Liver (tissue), 9 donors: ENCODE data around the gene LSAMP. TPM values are rescaled to one million over a fixed set of nuclear protein-coding genes. Genes with fewer than 3 reads are reported as not detected.

Source experiments
- DNase-seq: peaks from one replicate; pipeline ENCODE4 v3.0.0-alpha.2; 2017; ENCODE audit warnings: low spot score
- H3K27ac ChIP-seq, 2 donors: one replicate each; pipeline ENCODE4 v1.7.0; 2013; ENCODE audit warnings: inconsistent platforms in 2 of 2, low read length in 2 of 2, control low read depth in 1 of 2, low read depth in 1 of 2, mild to moderate bottlenecking in 1 of 2
- H3K27me3 ChIP-seq, 4 donors: one replicate each; pipeline versions ENCODE4 v1.6.1 to v1.7.0; 2013; ENCODE audit warnings: low read length in 3 of 4, inconsistent platforms in 1 of 4, mild to moderate bottlenecking in 1 of 4, moderate library complexity in 1 of 4; ENCODE audit not compliant: control insufficient read depth in 4 of 4, insufficient read depth in 4 of 4
- H3K36me3 ChIP-seq, 4 donors: one replicate each; pipeline versions ENCODE4 v1.6.1 to v1.7.0; 2013; ENCODE audit warnings: low read length in 3 of 4, mild to moderate bottlenecking in 3 of 4, low read depth in 1 of 4, moderate library complexity in 1 of 4; ENCODE audit not compliant: control insufficient read depth in 4 of 4, insufficient read depth in 3 of 4
- H3K4me1 ChIP-seq, 4 donors: one replicate each; pipeline versions ENCODE4 v1.6.1 to v1.7.0; 2013; ENCODE audit warnings: low read length in 3 of 4, mild to moderate bottlenecking in 3 of 4, moderate library complexity in 1 of 4; ENCODE audit not compliant: control insufficient read depth in 4 of 4, insufficient read depth in 4 of 4
- H3K4me3 ChIP-seq, 3 donors: one replicate each; pipeline versions ENCODE4 v1.6.1 to v1.7.0; 2013; ENCODE audit warnings: low read length in 3 of 3, control low read depth in 1 of 3, low read depth in 1 of 3, mild to moderate bottlenecking in 1 of 3
- H3K9ac ChIP-seq, 2 donors: one replicate each; pipeline ENCODE4 v1.7.0; 2013; ENCODE audit warnings: low read length in 2 of 2, mild to moderate bottlenecking in 2 of 2, moderate library complexity in 2 of 2, control low read depth in 1 of 2, low read depth in 1 of 2
- H3K9me3 ChIP-seq, 4 donors: one replicate each; pipeline versions ENCODE4 v1.6.1 to v1.7.0; 2013; ENCODE audit warnings: low read length in 3 of 4; ENCODE audit not compliant: control insufficient read depth in 4 of 4
- EGR1 ChIP-seq, 2 donors: IDR thresholded peaks; 2 replicates each; pipeline ENCODE4 v1.6.1; 2016 to 2018; ENCODE audit warnings: antibody characterized with exemption in 2 of 2, low read depth in 2 of 2
- FOXA1 ChIP-seq: IDR thresholded peaks from 2 replicates; pipeline ENCODE4 v1.6.1; 2016; ENCODE audit warnings: antibody characterized with exemption
- FOXA2 ChIP-seq: IDR thresholded peaks from 2 replicates; pipeline ENCODE4 v1.6.1; 2016; ENCODE audit warnings: antibody characterized with exemption
- GABPA ChIP-seq, 2 donors: IDR thresholded peaks in 1 of 2; conservative IDR thresholded peaks in 1 of 2; 2 replicates each; pipeline ENCODE4 v1.6.1; 2016; ENCODE audit warnings: antibody characterized with exemption in 2 of 2, mild to moderate bottlenecking in 1 of 2, moderate library complexity in 1 of 2
- HNF4A ChIP-seq, 2 donors: conservative IDR thresholded peaks; 2 replicates each; pipeline ENCODE4 v1.6.1; 2016; ENCODE audit warnings: antibody characterized with exemption in 2 of 2, mild to moderate bottlenecking in 2 of 2
- HNF4G ChIP-seq: IDR thresholded peaks from 2 replicates; pipeline ENCODE4 v1.6.1; 2016; ENCODE audit warnings: antibody characterized with exemption
- JUND ChIP-seq, 2 donors: IDR thresholded peaks; 2 replicates each; pipeline ENCODE4 v1.6.1; 2016; ENCODE audit warnings: antibody characterized with exemption in 2 of 2
- NR2F2 ChIP-seq: IDR thresholded peaks from 2 replicates; pipeline ENCODE4 v1.6.1; 2016; ENCODE audit warnings: antibody characterized with exemption
- RAD21 ChIP-seq, 2 donors: IDR thresholded peaks; 2 replicates each; pipeline ENCODE4 v1.6.1; 2016; ENCODE audit warnings: antibody characterized with exemption in 2 of 2, mild to moderate bottlenecking in 2 of 2
- RXRA ChIP-seq, 2 donors: IDR thresholded peaks; 2 replicates each; pipeline ENCODE4 v1.6.1; 2017 to 2018; ENCODE audit warnings: antibody characterized with exemption in 2 of 2, mild to moderate bottlenecking in 1 of 2
- SP1 ChIP-seq: IDR thresholded peaks from 2 replicates; pipeline ENCODE4 v1.6.1; 2018; ENCODE audit warnings: antibody characterized with exemption, mild to moderate bottlenecking
- TAF1 ChIP-seq: conservative IDR thresholded peaks from 2 replicates; pipeline ENCODE4 v1.6.1; 2016; ENCODE audit warnings: antibody characterized with exemption, mild to moderate bottlenecking
- YY1 ChIP-seq: IDR thresholded peaks from 2 replicates; pipeline ENCODE4 v1.6.1; 2016; ENCODE audit warnings: antibody characterized with exemption, mild to moderate bottlenecking
- WGBS: extraction: QIAGEN DNeasy Blood & Tissue Kit; methylation state at CpG from one replicate; pipeline ENCODE4 v1.1.7; 2013; 5-methylcytosine and 5-hydroxymethylcytosine counted together
- polyA plus RNA-seq, 2 donors: library from polyadenylated mRNA; stranded (reverse) in 1 of 2; unstranded in 1 of 2; fragments of 200-250 nt in 1 of 2; fragments of >200 nt in 1 of 2; fragmentation: Nextera tagmentation in 1 of 2; extraction: Ambion mirVana in 1 of 2; gene quantifications; one replicate each; pipeline versions ENCODE4 v1.2.1 to v1.2.3, GENCODE V29; 2013 to 2015
- total RNA-seq, 2 donors: library from RNA; depleted of rRNA; stranded (reverse); fragments of >200 nt; gene quantifications; one replicate each; pipeline ENCODE4 v1.2.3, GENCODE V29; 2014
- TF ChIP-seq, protein P1 (sequence below): IDR thresholded peaks from 2 replicates; pipeline ENCODE4 v1.6.1; 2016; ENCODE audit warnings: antibody characterized with exemption
- TF ChIP-seq, protein P2 (sequence below): IDR thresholded peaks from 2 replicates; pipeline ENCODE4 v1.6.1; 2016; ENCODE audit warnings: antibody characterized with exemption, mild to moderate bottlenecking
- TF ChIP-seq, protein P3 (sequence below): IDR thresholded peaks from 2 replicates; pipeline ENCODE4 v1.6.1; 2016; ENCODE audit warnings: antibody characterized with exemption
- TF ChIP-seq, protein P4 (sequence below): fragments of 150-350 bp; IDR thresholded peaks from 2 replicates; pipeline ENCODE4 v1.5.1; 2017; ENCODE audit warnings: improper control_type of control experiment, low read depth, low read length; ENCODE audit not compliant: missing input control
- TF ChIP-seq, protein P5 (sequence below): IDR thresholded peaks from 2 replicates; pipeline ENCODE4 v1.6.1; 2016; ENCODE audit warnings: antibody characterized with exemption
- donor health status: healthy.
- donor health status: healthy.
- donor health status: healthy.
- donor health status: healthy.
- donor health status: healthy.

LSAMP gene
- total and polyA plus RNA-seq, 4 donors, result 0.01 to 0.17 (median 0.06) TPM

DNA sequence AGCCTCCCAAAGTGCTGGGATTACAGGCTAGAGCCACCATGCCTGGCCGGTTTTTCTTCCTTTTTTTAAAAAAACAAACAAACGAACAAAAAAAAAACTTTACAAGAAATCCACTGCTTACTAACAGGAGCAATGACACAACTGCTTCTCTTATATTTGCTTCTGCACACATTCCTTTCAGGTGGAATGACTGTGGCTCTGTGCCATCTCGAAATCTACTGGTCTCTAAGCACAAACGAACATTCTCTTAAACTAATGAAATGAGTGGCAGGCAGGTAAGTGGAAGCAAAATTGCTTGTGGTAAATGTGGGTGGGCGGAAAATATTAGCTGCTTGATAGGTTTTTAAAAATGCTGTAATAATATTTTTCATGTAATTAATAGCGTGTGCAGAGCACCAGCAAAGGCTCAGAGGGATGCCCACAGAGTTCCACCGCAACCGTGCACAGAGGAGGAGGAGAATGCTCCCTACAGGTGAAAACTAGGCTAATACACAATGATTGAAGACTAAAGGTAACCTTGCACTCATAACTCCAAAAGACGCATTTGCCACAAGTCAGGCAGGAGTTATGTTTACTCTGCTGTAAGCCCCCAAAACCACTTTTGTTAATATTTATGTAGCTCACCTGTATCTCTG, 77.4 kb downstream of the LSAMP start:
- 65% methylated on average over 9 of the region's 9 CpGs for WGBS
- no peaks in the 10 kb centered on the region for H3K36me3 ChIP-seq
- TF ChIP-seq FOXA2, result no peak
- TF ChIP-seq, protein P1, sequence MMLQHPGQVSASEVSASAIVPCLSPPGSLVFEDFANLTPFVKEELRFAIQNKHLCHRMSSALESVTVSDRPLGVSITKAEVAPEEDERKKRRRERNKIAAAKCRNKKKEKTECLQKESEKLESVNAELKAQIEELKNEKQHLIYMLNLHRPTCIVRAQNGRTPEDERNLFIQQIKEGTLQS, result no peak
- TF ChIP-seq, protein P2, sequence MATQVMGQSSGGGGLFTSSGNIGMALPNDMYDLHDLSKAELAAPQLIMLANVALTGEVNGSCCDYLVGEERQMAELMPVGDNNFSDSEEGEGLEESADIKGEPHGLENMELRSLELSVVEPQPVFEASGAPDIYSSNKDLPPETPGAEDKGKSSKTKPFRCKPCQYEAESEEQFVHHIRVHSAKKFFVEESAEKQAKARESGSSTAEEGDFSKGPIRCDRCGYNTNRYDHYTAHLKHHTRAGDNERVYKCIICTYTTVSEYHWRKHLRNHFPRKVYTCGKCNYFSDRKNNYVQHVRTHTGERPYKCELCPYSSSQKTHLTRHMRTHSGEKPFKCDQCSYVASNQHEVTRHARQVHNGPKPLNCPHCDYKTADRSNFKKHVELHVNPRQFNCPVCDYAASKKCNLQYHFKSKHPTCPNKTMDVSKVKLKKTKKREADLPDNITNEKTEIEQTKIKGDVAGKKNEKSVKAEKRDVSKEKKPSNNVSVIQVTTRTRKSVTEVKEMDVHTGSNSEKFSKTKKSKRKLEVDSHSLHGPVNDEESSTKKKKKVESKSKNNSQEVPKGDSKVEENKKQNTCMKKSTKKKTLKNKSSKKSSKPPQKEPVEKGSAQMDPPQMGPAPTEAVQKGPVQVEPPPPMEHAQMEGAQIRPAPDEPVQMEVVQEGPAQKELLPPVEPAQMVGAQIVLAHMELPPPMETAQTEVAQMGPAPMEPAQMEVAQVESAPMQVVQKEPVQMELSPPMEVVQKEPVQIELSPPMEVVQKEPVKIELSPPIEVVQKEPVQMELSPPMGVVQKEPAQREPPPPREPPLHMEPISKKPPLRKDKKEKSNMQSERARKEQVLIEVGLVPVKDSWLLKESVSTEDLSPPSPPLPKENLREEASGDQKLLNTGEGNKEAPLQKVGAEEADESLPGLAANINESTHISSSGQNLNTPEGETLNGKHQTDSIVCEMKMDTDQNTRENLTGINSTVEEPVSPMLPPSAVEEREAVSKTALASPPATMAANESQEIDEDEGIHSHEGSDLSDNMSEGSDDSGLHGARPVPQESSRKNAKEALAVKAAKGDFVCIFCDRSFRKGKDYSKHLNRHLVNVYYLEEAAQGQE, result no peak
- no peak for TF ChIP-seq NR2F2
- TF ChIP-seq, protein P3, sequence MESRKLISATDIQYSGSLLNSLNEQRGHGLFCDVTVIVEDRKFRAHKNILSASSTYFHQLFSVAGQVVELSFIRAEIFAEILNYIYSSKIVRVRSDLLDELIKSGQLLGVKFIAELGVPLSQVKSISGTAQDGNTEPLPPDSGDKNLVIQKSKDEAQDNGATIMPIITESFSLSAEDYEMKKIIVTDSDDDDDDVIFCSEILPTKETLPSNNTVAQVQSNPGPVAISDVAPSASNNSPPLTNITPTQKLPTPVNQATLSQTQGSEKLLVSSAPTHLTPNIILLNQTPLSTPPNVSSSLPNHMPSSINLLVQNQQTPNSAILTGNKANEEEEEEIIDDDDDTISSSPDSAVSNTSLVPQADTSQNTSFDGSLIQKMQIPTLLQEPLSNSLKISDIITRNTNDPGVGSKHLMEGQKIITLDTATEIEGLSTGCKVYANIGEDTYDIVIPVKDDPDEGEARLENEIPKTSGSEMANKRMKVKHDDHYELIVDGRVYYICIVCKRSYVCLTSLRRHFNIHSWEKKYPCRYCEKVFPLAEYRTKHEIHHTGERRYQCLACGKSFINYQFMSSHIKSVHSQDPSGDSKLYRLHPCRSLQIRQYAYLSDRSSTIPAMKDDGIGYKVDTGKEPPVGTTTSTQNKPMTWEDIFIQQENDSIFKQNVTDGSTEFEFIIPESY, result no peak
- TF ChIP-seq YY1, result no peak
- TF ChIP-seq FOXA1, result no peak
- no peak for TF ChIP-seq GABPA (IDR thresholded peaks at IDR 0.05 in 1 of 2, conservative IDR thresholded peaks at IDR 0.05 in 1 of 2)
- TF ChIP-seq JUND (IDR thresholded peaks at IDR 0.05), result no peak
- no peak for TF ChIP-seq EGR1 (IDR thresholded peaks at IDR 0.05; ENCODE audit: low read depth in 2 of 2)
- no peak for TF ChIP-seq SP1
- TF ChIP-seq, protein P4, sequence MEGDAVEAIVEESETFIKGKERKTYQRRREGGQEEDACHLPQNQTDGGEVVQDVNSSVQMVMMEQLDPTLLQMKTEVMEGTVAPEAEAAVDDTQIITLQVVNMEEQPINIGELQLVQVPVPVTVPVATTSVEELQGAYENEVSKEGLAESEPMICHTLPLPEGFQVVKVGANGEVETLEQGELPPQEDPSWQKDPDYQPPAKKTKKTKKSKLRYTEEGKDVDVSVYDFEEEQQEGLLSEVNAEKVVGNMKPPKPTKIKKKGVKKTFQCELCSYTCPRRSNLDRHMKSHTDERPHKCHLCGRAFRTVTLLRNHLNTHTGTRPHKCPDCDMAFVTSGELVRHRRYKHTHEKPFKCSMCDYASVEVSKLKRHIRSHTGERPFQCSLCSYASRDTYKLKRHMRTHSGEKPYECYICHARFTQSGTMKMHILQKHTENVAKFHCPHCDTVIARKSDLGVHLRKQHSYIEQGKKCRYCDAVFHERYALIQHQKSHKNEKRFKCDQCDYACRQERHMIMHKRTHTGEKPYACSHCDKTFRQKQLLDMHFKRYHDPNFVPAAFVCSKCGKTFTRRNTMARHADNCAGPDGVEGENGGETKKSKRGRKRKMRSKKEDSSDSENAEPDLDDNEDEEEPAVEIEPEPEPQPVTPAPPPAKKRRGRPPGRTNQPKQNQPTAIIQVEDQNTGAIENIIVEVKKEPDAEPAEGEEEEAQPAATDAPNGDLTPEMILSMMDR, result no peak
- TF ChIP-seq, protein P5, sequence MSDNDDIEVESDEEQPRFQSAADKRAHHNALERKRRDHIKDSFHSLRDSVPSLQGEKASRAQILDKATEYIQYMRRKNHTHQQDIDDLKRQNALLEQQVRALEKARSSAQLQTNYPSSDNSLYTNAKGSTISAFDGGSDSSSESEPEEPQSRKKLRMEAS, result no peak
- TF ChIP-seq HNF4G, result no peak
- no peak for TF ChIP-seq RAD21 (IDR thresholded peaks at IDR 0.05)
- TF ChIP-seq TAF1, result no peak
- no peak for TF ChIP-seq RXRA (IDR thresholded peaks at IDR 0.05)
- TF ChIP-seq HNF4A (conservative IDR thresholded peaks at IDR 0.05), result no peak

More for the DNA sequence above, 77.4 kb downstream of the LSAMP start:
- Histone ChIP-seq H3K9ac (no peak overlapping the region), H3K4me1 (no peaks in the 10 kb centered on the region), H3K27me3 (no peaks in the 10 kb centered on the region), H3K27ac (no peak overlapping the region), H3K4me3 (no peak overlapping the region), H3K9me3 (no peaks in the 10 kb centered on the region)
- DNase-seq, result no peak
